Fibroblast of lung (primary cell): ENCODE measurements around the gene C1QB.

Source experiments
- CTCF ChIP-seq, 2 donors: IDR thresholded peaks in 1 of 2; conservative IDR thresholded peaks in 1 of 2; 1 replicate in 1 of 2; 2 replicates in 1 of 2; pipeline ENCODE4 v1.5.1; 2011 to 2012; ENCODE audit warnings: low read length in 2 of 2, control low read depth in 1 of 2, inconsistent platforms in 1 of 2, low read depth in 1 of 2, mild to moderate bottlenecking in 1 of 2
- EZH2 ChIP-seq: IDR thresholded peaks from 2 replicates; pipeline ENCODE4 v1.5.1; 2012; ENCODE audit warnings: low read length, control low read depth, mild to moderate bottlenecking; ENCODE audit errors: missing control alignments

- TF ChIP-seq CTCF (conservative IDR thresholded peaks at IDR 0.05 in 1 of 2, IDR thresholded peaks at IDR 0.05 in 1 of 2; ENCODE audit: low read depth in 1 of 2, low read length in 2 of 2) (no peak), EZH2 (no peak)
Observed at GRCh38 chr1:22662318-22662717, 9.3 kb downstream of the C1QB start.
